Stimulated activated naive CD8-positive, alpha-beta T cell treated with anti-CD3 and anti-CD28 coated beads, Interleukin-15, Interleukin-2, amounts not matched to agents 100 U/mL and 50 U/mL, for 24 hours (primary cell): ENCODE results near the gene CACNA2D3.

Experiments
- ATAC-seq: fragments of 150-1000 bp; cut with Tn5 transposase; one replicate; pipeline ENCODE4 v1.10.0; 2021
- DNase-seq: peaks from one replicate; pipeline ENCODE4 v3.0.0; 2021

Gene CACNA2D3

DNA sequence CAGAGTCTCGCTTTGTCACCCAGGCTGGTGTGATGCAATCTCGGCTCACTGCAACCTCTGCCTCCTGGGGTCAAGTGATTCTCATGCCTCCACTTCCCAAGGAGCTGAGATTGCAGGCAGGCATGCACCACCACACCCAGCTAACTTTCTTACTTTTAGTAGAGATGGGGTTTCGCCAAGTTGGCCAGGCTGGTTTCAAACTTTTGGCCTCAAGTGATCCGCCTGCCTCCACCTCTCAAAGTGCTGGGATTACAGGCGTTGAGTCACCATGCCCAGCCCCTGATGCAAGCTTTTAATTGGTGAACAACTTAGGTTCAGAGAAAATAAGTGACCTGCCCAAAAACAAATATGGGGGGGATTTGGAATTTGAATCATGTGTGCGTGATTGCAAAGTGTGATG, 559.4 kb downstream of the CACNA2D3 start:
- DNase-seq (no peak), ATAC-seq (no peak)

DNA sequence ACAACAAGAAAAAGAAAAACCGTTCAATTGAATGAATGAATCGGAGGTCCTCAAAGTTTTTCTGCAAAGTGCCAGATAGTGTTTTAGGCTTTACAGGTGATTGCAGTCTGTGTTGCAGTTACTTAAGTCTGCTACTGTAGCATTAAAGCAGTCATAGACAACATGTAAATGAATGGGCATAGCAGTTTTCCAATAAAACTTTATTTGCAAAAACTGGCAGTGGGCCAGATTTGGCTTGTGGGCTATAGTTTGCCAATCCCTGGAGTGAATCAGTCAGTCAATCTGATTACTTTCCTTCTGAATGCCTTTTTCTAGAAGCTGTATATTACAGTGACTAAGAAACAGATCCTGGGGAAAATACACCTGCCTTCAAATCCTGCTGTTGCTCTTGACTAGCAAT, 562.9 kb downstream of the CACNA2D3 start:
- no peak for DNase-seq
- ATAC-seq = no peak

DNA sequence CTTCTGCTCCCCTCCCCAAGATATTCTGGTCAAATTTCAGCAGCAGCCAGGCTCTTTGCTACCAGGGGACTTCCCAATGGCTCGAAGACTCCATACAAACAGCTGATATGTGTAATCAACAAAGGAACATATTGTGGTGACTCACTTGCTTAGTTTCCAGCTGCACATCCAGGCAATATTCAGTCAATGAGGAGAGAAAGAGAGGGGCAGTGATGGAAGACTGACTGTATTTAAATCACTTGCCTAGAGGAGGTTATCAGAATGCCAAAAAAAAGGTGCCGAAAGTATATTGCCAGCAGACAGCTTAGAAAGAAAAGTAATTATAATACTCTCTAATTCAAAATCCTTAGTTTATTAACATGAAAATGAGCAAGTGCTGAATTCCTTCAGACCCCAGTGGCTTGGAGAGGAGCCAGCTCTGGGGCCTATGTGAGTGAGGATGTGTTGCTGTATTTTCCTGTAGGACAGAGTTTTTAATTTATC, 569.0 kb downstream of the CACNA2D3 start:
- DNase-seq = no peak
- ATAC-seq = no peak

DNA sequence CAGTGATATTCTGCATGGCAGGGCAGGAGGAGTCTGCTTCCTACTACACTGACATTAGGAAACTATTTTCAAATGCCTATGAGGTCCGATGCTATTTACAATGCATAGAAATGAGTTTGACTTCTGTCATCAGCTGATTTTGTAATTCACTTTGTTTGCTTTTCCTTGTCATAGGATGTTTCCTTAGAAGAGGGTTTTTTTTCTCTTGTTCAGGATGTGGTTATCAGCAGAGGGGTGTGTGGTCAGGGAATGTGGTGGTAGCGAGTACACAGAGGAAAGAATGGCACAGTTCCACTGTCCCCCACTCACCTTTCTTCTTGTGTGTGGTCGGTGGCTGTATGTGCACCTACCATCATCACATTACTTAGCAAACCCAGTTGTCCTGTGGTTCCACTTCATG, 574.0 kb downstream of the CACNA2D3 start:
- ATAC-seq = no peak
- no peak for DNase-seq

DNA sequence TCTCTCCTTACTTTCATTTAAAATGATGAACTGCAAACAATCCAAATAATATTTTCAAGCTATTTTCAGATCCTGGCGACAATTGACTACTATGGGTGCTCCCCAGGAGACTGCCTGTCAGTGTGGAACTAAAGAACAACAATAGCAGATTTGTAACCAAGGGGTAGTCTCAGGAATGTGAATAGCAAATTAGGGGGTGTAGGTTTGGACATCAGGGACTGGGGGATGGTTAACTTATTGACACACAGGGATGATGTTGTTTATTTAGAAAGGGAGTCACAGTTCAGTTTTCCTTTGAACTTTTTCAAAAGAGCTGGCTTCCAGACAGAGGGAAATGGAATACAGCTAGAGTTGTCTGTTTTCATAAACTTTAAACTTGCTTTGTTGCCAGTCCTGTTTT, 575.7 kb downstream of the CACNA2D3 start:
- ATAC-seq (no peak), DNase-seq (no peak)

DNA sequence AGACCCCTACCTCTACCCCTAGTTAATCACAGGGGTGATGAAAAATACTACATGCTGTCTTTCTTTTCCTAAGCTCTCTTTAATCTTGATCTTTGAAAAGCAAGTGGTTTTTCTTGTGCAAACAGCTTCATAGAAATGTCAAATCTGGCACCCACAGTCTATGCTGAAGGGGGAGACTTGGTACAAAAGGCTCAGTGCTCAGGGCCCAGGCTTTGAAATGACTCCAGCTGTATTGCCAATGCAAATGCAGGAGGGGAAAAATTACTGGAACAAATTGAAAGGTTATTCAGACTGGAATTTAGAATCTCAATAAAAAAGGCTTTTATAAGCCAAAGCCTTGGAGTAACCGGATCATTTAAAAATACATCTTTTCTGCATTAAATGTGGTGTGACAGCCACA, 581.6 kb downstream of the CACNA2D3 start:
- ATAC-seq = no peak
- DNase-seq = no peak

DNA sequence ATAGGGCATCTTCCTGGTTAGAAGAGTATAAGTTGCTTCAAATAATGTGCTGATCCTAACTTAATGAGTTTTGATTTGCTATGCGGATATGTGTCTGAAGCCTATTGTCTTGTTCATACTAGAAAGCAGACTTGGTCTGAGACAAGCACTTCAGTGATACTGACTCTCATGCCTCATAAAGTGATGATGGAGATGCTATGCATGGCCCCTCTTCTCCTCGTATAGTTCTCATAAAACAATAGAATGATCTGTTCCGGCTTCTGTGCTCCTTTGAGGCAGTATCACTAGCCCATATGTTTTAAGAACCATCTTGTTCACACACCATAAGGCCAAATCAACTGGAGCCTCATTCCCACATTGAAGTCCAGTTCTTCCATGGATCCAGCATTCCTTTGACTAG, 583.4 kb downstream of the CACNA2D3 start:
- ATAC-seq = no peak
- no peak for DNase-seq

DNA sequence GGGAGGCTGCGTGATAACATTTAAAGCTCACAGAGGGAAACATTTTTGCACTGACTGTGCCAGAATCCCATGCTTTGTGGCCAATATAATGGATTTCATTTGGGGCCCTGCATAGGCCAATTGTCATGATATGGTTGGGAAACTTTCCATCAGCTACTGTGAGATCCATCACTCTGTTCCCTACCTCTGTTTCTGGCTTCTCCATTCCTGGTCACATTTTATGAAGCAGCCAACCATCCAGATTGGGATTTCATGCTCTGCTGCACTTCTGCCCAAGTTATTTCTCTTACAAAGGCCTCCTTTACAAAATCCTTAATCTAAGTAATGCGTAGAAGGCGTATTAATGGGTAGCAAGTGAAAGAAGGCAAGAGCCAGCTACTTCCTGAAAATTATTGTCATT, 584.4 kb downstream of the CACNA2D3 start:
- no peak for DNase-seq
- no peak for ATAC-seq

DNA sequence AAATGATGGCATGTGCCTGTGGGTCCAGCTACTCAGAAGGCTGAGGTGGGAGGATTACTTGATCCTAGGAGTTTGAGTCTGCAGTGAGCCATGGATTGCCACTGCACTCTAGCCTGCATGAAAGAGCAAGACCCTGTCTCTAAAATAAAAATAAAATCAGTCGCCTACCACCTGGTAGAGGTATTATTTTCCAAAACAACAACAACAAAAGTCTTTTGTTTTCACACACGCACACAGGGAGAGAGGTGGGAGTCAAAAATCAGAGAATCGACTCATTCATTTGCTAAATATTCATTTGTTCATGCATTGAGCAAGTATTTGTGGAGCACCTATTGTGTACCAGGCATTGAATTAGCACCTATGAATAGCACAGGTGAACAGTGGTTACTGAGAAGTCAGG, 587.4 kb downstream of the CACNA2D3 start:
- DNase-seq (no peak), ATAC-seq (no peak)

DNA sequence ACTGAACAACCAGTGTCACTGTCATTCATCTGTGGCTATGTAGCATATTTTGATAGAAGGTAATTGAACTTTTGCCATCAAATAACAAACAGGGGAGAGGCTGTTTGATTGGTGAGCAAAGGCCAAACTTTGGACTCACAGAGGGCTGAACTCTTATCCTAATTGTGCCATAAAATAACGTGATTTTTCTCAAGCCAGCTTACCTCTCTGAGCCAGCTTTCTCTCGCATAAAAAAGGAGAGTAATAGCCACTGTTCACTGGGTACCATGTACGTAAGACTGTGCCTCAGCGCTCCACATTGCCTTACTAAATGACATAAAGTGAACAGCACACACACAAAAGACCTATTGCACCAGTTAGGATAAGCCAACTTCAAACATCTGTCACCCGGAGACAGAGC, 588.6 kb downstream of the CACNA2D3 start:
- DNase-seq (no peak), ATAC-seq (no peak)

DNA sequence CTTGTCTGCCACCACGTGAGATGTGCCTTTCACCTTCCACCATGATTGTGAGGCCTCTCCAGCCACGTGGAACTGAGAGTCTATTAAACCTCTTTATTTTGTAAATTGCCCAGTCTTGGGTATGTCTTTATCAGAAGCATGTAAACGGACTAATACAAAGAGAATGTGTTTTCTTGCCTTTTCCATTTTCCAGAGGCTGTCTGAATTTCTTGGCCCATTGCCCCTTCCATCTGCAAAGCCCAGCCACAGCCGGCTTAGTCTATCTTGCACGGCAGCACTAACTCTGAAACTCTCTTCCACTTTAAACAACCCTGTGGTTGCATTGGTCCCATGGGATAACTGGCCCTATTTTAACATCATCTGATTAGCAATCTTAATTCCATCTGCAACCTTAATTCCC, 590.2 kb downstream of the CACNA2D3 start:
- ATAC-seq (no peak), DNase-seq (no peak)

DNA sequence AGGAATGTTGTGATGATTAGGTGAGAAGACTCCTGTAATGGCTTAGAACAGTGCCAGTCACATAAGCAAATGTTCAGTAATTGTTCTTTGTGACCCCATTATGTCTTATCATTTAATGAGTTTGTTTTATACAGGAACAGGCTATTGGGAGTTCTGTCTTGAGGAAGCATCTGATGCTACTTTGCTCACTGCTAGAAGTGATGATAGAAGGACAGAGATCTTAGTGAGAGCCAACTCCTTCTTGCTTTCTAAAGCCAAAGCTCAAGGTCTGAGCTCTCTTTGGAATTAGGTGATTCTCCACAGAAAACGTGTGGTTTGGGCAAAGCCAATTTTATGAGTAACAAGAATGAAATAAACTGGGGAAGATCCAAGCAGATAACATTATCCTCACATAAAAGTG, 590.7 kb downstream of the CACNA2D3 start:
- DNase-seq (no peak), ATAC-seq (no peak)

DNA sequence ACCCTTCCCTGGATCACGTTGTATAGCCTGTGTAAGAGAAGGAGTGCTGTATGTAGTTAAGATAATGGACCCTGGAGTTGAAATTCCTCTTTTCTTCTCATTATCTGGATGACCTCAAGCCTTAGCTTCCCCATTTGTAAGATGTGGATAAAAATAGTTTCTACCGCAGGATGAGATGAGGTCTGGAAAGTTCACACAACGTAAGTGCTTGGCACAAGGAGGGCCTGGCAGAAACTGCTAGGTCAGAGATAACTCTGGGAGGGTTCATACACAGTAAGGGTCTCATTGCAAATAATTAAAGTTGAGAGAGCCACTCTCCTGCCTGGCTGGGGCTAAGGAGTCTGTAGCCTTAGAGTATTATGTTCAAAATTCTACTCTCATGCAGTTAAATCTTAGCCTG, 591.1 kb downstream of the CACNA2D3 start:
- DNase-seq = no peak
- no peak for ATAC-seq

DNA sequence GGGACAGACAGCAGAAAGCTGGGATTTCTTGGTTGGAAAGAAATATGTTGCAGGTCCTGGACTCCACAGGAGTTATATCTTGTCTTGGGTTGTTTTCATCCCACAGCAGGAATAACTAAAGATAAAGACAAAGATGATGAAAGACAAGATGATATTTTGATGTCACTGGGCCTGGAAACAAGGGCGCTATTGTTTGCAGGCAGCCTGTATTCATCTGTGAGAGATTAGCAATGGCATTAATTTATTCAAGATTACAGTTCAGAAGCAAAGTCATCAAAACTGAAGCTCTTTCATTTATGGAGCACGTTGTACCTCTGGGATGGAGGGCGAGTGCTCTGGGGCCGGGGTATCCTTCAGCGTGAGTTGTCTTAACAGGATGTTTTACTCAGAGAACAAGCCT, 591.7 kb downstream of the CACNA2D3 start:
- ATAC-seq (no peak), DNase-seq (no peak)

DNA sequence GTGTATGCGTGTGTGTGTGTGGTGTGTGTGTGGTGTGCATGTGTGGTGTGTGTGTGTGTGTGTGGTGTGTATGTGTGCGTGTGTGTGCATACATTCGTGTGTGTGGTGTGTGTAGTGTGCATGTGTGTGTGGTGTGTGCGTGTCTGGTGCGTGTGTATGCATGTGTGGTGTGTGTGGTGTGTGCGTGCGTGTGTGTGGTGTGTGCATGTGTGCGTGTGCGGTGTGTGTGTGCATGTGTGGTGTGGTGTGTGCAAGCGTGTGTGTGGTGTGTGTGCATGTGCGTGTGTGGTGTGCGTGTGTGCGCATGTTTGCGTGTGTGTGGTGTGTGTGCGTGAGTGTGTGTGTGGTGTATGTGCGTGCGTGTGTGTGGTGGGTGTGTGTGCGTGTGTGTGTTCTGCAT, 595.2 kb downstream of the CACNA2D3 start:
- DNase-seq (no peak), ATAC-seq (no peak)

DNA sequence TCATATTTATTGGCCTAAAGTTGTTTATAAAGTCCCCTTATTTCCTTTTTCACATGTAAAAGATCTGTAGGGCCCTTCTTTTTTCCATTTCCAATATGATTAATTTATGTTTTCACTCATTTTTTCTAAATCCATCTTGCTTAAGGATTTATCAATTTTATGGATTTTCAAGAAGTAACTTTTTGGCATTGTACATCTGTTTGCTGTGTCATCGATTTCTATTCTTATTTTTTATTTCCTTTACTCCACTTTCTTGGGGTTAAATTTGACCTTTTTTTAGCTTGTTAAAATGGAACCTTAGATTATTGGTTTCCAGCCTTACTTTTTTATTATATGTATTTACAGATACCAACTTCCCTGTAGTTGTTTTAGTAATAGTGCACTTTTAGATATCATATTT, 597.6 kb downstream of the CACNA2D3 start:
- no peak for DNase-seq
- ATAC-seq = no peak

DNA sequence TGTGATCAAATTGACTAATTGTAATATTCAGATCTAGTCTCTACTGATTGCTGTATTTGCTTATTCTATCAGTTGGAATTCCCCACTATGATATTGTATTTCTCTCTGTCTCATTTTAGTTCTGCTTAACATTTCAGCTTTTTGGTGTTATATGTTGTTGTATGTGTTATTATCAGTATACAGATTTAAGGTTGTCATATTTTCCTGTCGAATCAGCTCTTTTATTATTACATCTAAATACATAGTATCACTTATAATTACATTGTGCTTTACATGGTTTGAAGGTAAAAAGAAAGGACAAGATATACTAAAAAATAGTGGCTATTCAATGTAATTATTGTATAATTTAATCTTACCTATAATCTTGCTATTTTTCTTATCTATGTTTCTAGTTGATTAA, 598.3 kb downstream of the CACNA2D3 start:
- DNase-seq = no peak

DNA sequence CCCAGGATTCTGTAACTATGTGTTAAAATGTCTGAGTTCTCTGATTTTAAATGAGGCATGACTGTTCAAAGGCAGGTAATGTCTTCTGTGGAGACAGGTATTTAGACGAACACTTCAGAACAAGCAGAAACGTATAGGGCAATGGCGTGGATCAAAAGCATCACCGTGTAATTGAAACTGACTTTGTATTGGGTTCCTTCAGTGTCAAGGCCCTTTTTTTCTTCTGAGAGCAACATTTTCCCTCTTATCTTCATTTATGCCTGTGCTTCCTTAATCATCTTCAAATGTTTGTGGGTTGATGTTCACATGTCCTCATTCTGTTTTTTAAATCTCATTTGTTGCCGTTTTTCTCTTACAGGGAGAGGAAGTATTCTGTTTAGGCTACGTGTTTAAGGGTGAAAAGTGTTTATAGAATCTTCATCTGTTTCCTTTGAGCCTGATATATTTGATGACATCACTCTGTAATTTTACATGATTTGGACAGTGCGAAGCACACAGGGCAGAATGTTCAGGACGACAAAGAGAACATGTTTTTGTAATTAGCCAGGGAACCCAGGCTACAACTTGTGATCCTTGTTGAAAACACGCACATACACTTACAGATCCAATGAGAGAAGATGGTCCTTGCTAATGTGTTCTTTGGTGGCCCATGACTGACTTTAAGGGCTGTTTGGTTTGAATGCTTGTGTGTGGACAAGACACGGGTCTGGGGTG, 609.5 kb downstream of the CACNA2D3 start:
- ATAC-seq (no peak), DNase-seq (no peak)

More for the DNA sequence above, 598.3 kb downstream of the CACNA2D3 start:
- no peak for ATAC-seq

DNA sequence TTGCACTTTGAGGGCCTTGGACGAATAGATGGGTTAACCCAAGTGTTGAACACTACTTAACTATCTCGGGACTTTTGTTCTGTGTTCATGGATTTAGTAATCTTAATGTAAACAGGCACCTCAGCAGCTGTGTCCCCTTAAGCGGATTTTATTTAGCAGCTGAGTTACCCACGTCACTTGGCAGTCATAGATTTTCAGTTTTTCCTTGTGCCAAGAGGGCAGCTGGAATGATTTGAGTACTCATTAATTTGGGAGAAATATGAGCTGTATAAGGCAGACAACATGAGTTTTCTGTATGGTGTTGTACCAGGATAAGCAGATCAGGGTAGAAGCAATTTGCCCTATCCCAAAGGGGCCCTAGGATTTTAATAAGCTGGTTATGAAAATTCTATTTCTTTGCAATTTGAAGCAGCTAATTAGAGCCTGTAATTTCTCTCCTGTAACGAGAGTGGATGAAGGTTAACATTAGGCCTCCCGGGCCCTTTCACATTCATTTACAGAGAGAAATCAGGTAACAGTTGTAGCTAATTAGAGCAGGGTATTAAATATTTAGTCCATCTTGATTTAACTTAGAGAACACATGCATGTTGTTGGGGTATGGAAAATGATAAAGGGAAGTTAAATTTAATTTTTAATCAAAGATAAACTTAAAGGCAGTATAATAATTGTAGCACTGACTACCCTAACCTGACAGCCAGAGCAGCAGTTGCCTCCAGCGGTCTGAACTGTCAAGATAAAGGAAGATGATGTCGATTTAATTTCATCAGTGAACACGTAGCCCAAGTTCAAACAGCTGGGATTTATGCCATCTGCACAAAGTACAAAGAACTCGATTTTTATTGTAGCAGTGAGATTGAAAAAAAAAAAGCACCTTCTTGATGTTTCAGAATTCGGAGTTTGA, 611.0 kb downstream of the CACNA2D3 start:
- DNase-seq (no peak), ATAC-seq (no peak)

DNA sequence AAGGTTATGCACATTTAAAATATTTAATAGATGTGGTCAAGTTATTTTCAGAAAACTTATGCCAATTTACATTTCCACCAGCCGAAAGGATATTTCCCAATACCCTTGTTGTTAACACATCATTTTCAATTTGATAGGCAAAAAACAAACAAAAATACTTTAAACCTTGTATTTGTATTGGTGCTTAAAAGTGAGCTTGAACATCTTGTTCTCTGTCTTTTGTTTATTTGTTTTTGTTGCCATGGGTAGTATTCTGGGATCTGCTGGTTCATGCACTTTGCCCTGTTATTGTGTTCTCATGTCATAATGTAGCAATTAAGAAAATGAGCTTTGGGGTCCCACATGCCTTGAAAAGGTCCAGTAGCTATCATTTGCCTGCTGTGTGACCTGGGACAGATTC, 614.1 kb downstream of the CACNA2D3 start:
- ATAC-seq (no peak), DNase-seq (no peak)

DNA sequence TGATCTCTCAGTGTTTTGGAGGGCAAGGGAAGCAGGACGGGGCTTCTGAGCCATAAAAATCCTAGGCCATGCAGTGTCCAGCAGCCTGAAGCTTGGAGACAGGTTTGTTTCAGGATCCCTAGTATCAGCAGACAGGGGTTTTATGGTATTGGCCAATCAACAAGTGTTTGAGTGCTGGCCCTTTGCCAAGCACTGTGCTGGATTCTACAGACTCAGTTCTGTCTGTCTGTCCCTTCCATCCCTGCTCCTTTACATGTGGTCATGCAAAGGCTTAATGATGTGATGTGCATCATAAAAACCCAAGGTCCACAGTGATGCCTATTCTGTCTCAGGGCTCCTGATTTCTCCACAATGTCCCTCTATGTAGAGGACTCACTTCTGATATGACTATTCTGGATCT, 621.4 kb downstream of the CACNA2D3 start:
- DNase-seq (no peak), ATAC-seq (no peak)

DNA sequence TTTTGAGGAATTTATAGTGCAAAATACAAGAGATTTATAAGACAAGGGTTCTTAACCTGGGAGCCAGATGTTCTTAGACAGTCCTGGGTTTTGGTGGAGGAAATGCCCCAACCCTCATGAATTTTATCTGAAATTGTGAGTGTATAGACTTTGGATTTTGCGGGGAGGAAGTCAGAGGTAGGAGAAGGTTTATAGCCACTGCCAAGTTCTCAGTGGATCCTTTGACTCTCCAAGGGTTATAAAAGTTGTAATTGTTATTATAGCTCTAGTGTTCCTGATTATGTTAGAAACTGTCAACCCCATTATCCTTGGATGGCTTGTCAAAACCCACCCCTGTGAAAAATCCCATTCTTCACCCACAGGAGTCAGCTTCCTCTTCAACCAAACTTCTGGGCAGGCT, 621.9 kb downstream of the CACNA2D3 start:
- no peak for DNase-seq
- no peak for ATAC-seq

DNA sequence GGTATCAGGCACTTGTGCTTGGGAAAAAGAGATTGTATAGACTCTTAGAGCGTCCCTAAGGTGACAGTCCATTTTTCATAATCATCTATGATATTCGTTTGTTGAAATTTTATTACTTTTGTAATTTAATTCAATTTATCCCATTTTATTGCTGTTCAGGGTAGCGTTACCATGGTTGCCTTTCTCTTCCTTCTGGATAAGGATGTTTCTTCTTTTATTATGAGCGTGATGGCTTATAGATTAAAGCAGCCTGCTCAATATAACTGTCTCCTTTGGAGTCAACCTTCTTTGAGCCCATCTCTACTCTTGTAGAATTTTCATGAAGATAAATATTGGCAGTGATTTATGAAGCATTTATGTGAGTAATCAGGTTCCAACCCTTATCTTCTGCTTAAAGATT, 623.5 kb downstream of the CACNA2D3 start:
- ATAC-seq (no peak), DNase-seq (no peak)

DNA sequence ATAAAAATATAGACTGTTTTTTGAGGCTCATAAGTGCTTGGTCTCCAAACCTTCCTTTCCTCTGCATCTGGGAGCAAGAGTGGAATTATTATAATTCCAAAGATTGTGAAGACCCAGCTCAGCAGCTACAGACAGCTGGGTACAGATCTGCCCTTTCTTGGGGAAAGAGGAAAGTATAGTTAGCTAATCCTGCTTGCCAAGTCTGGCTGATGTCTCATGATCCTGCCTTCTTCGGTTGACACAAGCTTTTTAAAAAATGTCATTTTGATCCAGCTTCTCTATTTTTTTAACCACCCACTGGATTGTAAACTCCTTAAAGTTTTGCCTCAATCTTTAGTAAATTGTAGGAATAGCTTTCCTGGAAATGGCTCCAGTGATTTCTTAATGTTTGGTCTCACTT, 624.4 kb downstream of the CACNA2D3 start:
- no peak for DNase-seq
- no peak for ATAC-seq
